ENCODE measurements around the gene ARID3C.

Gene ARID3C

DNA sequence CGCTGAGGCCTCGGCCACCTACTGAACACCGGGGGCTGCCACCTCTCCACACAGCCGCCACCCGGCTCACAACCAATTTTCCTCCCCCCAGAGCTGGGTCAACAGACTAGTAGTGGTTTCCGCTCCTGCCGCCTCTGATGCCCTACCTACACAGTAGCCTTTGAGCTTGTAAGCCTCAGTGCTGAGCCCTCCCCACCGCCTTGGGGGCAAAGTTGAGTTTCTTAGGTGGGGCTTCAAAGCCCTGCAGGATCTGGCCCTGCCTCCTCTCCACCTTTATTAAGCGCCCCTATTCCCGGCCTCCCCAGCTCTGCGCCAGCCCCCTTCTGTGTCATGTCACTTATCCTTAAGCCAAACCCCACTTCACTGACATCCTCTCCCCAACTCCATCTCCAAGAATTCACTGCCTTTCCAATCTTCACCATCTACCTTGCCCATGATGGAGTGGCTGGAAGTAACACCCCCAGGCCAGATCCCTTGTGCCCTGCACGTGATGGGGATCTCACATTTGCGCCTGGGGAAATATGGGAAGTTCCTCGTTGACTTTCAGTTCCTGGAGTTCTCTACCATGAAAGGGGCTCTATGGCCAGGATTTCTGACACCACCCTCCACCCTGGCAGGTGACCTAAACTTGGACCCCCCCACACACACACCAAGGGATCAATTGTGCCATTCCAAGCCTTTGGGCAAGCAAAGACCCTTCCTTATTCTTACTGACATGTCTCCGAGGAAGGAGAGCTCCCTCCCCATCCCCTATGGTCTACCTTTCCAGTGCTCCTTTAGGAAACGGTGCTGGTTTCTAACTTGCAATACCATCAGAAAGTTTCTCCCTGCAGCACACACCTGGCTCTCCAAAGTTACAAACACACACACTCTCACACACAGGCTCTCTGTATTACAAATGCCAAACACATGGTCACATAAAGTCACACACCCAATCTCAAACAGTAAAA is 36.7 kb downstream of the ARID3C start:
- no peak for DNase-seq

DNA sequence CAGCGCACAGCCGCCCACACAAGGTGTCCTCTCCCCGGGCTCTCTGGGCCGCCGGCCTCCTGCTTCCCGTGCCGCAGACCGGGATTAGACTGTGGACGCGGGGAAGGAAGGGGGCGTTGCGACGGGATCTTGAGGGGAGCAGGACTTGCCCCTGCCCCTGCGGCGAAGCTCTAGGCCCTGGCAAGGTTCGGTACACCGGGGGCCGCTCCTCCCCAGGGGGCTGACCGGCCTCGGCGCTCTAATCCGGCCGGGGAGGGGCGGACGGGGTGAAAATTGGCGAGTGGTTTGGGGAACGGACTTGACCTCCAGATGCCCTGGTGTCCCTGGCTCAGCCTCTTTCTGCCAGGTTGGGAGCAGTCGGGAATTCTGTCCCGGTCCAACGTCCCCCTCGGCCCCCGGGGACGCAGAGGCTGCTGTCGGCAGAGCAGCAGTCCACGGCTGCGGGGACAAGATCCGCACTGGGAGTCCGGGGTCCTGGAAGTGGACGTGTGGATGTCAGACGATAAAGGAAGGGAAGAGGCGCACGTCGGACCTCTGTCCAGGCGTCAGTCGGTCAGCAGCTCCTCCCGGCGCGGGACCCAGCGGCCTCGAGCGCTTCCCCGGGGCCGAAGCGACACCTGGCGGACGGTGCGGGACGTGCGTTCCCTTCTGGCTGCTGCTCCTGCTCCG is 37.5 kb downstream of the ARID3C start:
- DNase-seq, result peak; percentile 47 to 78

DNA sequence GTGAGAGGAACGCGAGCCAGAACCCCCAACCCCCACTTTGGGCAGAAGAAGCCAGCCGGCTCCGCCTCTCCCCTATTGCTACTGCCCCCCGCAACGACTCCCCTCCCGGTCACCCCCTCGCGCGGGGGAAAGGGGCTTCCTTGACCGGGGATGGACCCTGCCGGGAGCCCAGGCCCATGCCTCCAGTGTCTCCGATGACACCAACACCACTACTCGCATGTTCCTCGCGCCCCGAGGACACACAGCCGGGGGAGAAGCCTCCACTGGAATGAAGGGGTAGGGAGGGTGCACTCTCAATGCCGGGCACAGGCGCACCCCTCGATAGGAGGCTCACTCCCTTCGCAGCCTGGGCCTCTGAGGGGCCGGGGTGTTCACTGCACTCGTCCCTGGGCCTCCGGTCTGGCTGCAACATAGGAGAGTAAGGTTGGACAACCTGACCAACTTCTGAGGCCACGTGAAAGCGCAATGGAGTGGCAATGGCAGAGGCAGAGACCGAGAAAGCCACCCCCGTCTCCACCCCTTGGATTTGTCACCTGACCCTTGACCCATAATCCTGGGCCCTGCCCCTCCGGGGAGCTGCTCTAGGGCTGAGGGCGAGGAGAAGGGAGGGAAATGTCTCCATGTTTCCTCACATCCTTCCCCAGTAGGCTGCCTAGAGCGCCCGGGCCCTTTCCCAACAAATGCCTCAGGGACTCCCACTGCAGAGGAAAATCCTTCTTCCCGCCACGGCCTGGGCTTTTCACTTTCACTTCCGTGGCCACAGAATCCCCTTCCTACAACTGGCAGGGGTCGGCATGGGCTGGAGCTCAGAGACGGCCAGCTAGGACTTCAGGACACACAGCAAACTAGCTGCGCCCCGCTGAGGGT is 38.3 kb downstream of the ARID3C start:
- no peak for DNase-seq

DNA sequence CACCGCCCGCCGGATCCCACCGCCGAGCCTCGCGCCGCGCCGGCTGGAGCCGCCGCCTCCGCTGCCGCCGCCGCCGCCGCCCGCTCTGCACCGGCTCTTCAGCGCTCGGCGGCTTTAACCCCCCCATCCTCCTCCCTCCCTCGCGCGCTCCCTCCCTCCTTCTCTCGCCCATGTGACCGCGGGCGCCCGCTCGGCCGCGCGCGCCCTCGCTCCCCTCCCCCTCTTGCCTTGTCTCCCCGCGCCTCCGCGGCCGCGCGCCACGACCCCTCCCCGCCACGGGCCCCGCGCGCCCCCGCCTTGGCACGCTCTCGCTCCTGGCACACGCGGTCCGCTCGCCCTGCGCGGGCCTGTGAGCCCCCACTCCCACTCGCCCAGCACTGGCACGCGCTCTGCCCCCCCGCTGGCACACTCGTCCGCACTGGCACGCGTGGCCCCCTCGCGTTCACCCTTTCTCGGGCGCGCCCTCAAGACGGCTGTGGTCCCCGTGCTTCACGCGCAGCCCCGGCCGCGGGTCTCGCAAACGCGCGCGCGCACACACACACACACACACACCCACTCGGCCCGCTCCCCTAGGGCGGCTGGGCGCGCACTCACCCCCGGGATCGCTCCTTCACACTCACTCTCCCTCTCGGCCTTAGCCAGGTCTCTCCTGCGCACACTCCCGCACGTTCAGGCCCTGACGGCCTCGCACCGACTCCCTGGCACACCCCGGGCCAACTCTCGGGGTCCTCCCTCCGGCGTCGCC is 39.1 kb downstream of the ARID3C start, which contains the start of gene CNTFR:
Gene CNTFR, minus strand, starts transcription at position 89 of the 745 bp plus-strand sequence. CDS start 20,743 bp downstream, outside the sequence.
- DNase-seq, result peak in 1 of 2 experiments; percentile 67

DNA sequence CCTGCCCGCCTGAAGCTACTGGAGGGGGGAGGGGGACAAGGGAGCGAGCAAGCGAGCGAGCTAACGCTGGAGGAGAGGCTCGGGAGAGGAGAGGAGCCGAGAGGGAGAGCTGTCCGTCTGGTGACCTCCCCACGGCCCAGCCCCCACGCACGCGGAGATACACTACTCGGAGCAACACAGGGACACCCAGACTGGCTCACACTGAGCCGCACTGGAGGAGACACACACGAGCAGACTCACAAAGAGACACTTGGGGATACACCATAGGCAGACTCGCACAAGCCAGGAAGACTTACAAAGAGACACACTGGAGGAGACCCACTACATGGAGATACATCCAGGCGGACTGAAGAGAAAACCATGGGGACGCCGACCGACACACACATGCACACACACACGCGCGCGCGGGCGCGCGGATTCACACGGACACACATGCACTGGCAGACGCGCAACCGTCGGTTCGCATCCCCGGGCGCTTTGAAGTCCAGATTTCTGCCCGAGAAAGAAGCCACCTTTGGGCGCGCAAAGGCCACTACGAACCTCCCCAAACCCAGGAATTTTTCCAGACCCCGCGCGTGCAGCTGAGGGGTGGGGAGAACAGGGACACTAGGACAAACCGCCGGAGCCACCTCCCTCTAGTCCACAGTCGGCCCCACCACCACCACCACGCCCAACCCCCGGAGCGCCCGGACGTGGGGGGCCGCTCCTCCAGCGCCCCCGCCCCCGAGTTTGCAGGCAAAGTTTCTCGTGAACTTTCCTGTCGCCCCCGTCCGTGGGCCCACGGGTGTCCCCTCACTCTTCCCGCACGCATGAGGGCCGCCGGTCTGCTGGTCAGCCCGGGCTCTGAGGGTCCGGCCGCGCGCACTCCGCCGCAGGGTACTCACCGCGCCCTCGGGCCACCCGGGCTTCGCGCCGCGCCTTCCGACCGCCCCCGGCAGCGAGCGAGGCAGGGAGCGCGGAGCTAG is 39.9 kb downstream of the ARID3C start:
- DNase-seq, result peak in 1 of 2 experiments; percentile 15

DNA sequence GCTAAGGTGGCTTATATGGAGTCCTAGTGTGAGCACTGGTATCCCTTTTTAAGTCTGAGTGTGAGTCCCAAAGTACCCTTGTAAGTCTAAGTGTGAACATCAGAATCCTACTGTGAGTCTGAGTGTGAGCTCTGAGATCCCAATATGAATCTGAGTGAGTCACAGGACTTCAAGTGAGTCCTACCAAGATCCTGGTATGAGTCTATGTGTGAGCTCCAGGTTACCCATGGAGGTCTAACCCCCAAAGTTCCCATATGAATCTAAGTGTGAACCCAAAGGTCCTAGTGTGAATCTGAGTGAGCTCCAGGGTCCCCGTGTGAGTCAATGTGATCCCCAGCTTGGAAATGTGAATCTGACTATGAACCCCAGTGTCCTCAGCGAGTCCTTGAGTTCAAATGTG is 41.6 kb downstream of the ARID3C start:
- DNase-seq, result no peak

DNA sequence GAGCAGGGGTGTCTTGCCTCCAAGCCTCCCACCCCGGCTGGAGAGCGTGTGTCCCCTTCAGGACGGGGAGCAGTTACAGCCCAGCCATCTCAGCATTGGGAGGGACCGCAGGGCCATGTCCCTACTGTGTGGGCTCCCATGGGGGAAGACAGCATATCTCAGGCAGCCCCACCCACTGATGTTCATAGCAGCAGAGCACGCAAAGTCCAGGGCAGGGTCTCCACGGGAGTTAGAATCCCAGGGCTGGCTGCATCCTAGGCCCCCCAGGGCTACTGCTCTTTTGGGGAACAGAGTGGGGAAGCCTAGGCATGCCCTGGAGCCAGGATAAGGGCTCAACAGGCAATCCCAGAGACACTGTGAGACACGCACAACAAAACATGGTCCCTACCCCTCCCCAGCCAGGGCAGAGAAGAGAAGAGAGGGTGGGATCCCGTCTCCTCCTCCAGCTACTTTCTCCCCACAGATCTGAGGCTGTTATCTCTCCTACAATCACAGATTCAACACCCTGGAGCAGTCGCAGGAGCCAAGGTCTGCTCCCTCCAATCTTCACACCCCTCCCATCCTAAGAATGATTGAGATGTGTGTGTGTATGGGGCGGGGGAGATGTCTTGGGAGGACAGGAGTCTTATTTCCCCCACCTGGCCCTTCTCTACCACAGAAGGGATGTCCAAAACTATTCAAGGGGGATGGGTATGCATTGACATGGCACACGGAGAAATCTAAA is 42.8 kb downstream of the ARID3C start:
- DNase-seq, result no peak

DNA sequence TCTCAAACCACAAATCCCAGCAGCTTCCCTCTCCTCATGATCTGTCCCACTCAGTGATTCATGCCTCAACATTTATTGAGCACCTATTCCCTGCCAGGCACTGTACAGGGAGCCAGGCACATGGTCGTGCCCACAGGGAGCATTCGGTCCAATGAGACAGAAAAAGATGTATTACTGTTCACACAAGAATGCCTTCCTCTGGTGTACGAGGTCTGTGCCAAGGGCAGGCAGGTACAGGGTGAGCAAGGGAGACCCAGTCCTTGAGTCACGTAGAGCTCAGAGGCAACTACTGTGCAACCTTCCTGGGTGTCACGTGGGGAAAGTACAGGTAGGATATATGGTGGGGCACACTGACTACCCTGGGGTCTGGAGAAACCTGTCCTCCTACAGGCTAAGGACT is 43.9 kb downstream of the ARID3C start:
- no peak for DNase-seq

DNA sequence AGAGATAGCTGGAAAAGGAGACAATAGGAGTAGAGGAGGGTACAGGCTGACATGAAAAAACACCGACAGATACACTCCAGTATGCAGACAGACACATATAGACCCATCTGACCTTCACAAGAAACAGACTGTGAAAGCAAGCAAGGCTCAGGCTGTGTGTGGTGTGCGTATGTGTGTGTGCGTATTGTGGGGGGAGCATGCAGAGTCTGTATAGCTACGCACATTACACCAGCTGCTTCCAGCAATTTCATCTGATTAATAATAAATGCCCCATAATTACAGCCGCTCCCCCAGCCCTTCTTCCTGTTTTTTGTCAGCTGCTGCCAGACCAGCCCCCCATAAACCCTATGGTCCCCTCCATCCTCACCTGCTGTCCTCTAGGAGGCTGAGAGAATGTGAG is 46.1 kb downstream of the ARID3C start:
- no peak for DNase-seq

DNA sequence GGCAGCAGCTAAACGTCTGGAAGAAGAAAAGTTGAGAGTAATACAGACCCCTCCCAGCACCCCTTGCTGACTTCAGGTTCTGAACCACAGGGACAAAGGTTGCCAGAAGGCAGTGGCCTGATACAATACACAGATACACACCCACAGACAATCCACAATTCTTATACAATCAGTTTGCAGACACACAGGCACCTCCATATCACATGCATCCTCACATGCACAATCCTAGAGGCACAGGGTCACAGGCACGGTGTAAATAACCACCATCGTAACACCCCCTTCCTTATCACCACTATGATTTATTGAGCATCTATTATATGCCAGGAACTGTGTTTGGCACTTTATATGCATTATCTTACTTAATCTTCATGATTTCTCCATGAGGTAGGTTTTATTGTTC is 47.5 kb downstream of the ARID3C start:
- DNase-seq, result no peak

DNA sequence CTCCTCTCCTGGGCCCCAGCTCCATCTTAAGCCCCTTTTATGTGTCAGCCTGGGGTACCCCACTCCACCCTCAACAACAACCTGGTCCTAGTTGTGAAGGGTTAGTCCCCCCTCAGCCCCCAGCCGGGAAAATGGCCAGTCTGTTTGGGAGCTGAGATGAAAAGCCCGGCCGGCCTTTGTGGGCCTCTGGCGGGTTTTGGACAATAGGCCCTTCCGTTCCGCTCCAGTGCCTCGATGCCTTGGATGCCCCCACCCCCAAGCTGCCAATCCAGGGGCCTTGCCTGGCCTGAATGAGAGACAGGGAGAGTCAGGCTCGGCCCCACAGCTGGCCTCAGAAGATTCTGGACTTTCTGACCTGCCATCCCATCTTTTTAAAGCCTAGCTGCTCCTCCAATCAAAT is 48.5 kb downstream of the ARID3C start:
- no peak for DNase-seq

DNA sequence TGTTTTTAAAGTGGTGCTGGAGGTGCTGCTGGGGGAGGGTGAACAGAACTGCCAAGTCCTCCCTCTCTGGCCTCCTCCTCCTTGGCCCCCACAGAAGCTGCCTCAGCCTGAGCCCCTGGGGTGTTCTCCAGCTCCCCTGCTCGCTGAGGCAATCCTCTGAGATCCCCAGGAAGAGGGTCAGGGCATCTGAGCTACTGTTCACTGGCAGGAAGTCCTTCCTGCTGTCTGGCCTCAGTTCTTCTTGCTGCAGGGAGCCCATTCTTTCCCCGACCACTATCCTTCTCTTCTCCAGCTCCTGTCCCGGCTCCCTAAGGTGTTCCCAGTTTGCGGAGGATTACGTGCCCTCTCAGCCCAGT is 49.1 kb downstream of the ARID3C start:
- no peak for DNase-seq

DNA sequence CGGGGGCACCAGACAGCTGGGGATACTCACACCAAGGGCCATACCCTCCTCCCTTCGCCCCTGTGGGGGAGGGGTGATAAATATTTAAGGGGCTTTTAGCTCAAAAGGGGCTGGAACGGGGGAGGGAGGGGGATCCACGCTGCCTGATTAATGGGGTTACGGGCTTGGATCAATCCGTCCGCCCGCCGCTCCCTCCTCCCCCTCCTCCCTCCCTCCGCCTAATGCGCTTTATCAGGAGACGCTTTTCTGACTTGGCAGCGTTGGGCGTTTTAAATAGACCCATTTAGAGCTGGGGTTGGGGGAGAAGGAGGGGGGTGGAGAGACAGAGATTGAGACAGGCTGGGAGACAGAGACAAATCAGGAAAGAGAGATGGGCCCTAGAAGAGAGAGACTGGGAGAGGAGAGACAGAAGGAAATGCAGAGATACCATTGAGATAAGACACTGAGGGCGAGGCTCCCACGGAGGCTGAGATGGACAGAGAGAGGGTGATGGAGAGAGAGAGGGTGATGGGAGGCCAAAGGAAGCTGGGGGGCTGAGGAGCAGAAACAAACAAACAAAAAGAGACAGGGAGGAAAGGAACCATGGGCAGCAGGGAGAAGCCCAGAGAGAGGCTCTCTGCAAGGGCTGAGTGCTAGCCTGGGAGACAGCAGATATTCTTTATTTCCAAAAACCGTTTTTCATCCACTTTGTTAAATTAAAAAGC is 49.6 kb downstream of the ARID3C start:
- DNase-seq, result no peak

DNA sequence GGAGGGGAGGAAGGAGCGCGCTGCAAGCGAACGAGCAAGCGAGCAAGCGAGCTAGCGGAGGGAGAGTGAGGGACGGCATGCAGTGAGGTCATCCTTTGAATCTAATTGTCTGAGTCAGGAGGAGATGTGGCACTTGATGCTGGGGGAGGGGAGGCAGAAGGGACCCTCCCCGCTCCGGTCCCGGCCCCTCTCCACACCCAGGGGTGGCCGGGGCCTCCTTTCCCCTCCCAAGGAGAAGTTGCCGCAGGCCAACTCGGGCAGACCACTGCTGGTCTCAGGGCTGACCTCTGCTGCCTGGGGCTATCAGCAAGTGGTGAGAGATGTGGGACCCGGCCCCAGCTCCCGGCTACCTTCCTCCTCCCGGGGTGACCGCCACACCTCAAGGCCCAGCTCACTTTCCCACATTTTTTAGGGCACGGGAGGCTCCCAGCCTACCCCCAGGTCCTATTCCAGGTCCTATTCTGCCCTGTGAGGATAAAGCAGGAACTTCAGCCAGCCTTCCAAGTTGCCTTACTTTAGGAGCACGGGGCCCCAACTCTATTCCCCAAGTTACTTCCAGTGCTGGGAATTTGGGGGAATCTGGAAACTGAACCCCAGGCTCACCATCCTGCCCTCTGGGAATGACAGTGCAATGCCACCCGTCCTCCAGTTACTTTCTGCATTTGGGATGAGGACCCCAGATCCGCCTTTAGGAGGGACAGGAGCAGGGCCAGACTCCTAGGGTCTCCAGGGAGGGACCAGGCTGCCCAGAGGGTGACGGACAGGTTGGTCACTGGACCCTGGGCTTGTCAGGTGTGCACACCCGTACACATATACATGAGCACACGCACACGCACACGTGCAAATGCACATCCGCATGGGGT is 50.4 kb downstream of the ARID3C start:
- DNase-seq, result no peak

DNA sequence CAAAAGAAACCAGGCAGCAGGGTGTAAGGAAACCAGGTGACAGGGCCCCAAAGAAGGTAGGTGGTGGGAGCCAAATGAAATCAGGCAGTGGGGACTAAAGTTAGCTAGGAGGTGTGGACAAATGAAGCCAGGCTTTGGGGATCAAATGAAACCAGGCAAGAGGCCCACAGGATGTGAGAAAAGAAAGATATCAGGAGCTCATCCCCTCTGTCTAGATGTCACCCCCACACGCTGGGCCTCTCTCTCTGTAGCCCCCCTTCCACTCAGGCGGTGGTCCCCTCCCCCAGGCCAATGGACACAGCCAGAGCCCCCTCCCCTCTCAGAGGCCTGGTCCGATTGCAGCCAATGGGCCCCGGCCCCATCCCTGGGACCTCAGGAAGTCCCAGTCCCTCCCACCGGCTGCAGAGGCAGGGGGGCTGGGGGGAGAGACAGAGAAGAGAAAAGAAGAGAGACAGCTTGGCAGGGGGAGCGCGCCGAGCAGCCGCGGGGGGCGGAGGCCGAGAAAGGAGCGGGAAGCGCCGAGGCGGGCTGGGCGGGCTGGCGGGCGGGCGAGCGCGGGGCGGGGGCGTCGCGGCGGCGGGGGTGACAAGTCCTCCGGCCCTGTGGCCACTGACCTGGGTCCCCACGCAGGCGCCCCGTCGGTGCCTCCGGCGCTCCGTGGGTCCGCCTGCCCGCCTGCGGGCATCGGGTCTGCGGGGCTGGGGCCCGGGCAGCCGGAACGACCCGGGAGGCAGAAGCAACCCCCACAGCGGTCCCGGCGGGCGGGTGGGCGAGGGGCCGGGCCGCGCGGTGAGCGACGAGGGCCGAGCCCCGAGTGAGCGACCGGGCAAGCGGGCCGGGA is 51.2 kb downstream of the ARID3C start:
- DNase-seq, result no peak

DNA sequence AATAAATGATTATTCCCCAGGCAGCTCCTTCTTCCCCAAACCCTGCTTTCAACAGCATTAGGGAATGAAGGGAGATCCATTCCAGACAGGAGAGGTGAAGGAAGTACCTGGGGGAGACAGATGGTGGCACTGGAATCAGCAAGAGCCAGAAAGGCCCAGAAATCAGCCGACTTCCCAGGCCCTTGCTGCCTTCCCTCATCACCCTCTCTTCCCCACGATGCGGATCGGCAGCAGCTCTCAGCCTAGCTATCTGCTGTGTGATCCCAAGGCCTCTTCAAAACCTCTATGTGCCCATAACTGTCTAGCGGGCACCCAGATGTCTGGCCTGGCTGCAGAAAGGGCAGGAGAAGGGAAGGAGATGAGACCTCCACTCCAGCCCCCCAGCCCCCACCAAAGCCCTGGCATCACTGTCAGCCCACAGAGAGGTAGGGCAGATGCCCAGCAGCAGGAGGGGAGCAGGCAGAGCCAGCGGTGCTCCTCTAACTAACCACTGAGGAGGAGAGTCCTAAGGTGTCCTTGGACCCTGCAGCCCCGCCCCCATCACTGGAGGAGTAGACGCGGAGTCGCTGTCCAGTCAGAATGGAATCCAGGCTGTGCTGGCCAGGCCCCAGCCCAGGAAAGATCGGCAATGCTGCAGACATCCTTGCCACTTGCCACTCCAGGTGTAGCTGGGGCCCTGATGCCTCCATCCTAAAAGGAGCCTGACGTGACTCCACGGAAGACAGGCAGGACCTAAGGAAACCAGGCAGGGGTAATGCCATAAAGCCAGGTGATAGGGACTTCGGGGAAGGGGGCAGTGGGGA is 52.1 kb downstream of the ARID3C start:
- no peak for DNase-seq

All from NCI-H446 (cell line).